NK-92 (cell line): ENCODE data around the gene TP63.

Source experiments
- DNase-seq: peaks from one replicate; lab custom pipeline; 2025; ENCODE audit not compliant: unreplicated experiment; lab: John Stamatoyannopoulos, UW

Gene TP63

GRCh38 chr3:189842681-189843602 is 211.8 kb downstream of the TP63 start:
- no peak for DNase-seq

DNA sequence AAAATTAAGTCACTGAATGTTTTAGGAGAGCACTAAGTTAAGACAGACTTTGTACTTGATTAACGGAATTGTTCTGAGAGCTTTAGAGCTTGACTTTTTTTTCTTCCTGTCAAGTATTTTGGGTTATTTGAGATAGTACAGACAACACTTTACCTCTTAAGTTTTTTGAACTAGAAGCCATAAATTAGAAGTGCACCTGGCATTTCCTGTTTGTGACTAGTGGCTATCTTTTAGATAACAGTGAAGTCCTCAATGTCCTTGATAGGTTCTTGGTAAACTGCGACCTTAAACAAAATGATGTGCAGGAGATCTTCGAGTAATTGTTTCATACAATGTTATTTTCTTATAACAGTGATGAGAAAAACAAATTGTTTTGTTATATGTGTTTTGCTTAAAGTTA is 213.9 kb downstream of the TP63 start:
- no peak for DNase-seq

- DNase-seq, result no peak
Observed at GRCh38 chr3:189848395-189849040, 217.3 kb downstream of the TP63 start.

DNA sequence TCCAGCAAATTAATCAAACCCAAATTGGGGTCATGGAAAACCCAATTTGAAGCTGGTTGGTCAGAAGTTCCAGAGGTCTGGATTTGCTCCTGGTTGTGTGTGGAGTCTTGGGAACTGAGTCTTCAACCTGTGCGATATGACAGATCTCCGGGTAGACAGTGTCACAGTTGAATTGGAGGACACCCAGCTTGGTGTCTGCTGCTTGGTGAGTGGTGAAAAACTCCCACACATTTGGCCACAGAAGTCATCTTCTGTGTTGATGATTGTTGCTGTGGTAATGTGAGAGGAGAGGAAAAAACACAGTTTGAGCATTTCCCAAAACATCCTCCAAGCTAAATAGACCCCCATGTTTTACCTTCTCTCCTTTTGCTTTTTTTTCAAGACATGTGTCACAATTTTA is 218.1 kb downstream of the TP63 start:
- DNase-seq, result no peak

- no peak for DNase-seq
Observed at GRCh38 chr3:189851682-189852081, 220.5 kb downstream of the TP63 start.

DNA sequence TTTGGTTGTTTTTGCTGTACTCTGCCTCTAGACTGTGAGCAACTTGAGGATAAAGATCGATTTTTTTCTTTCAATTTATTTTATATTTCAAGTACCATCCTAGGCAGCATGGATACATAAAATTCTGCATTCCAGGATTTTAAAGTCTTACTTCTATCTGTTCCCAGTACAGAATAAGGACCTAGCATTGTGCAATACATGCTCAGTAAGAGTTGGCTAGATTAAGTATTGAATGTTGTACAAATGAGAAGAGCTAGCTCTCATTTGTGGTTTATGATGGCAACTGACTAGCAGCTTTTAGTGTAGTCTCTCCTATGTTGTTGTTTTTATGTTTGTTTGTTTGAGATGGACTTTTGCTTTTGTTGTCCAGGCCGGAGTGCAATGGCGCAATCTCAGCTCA is 222.7 kb downstream of the TP63 start:
- no peak for DNase-seq

- no peak for DNase-seq
Observed at GRCh38 chr3:189860296-189860695, 229.1 kb downstream of the TP63 start.

GRCh38 chr3:189862385-189862998 is 231.3 kb downstream of the TP63 start:
- no peak for DNase-seq

DNA sequence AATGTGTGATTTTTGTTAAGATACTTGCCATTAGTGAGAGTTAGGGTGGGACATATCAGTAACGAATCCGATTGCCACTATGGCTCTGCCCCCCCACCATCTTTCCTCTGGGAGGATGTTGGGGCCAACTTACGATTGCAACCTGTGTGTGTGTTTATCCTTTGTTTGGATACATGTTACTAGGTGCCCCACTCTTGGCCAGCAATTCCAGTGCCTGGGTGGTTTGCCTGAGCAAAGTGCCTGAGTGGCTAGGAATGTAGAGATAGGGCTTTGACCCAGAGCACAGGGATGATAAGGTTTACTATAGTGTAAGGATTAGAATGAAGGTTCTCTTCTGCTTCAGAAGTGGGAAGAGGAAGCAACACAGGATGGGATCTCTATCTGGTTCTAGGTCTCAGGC is 231.8 kb downstream of the TP63 start:
- no peak for DNase-seq

- DNase-seq, result no peak
Observed at GRCh38 chr3:189868061-189868460, 236.9 kb downstream of the TP63 start.

DNA sequence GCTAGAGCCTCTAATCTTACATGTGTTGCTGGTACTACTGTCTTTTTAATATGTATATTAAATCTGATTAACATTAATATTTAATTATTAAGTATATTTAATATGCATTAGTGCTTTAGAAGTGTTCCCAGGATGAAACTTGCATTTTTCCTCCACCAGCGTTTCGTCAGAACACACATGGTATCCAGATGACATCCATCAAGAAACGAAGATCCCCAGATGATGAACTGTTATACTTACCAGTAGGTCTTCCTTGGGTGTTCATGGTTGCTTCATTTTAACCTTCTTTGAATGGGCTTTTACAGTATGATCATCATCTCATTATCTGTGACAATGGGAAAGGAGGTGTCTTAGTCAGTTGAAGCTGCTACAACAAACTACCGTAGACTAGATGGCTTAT is 238.0 kb downstream of the TP63 start:
- no peak for DNase-seq

DNA sequence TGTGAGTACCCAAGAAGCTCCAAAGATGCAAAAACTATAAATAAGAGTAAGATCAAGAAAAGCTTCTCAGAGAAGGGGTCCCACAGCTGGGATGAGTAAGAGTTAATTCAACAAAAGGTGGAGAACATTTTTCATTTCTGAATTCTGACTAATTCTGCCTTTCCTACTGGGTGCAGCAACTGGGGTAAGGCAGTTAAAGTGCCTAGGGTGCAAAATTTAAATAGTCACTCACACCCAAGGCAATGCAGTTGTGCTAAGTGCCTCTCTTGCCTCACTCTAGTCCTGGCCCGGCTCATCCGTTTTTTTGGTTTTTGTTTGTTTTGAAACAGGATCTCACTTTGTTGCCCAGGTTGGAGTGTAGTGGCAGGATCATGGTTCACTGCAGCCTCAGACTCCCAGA is 240.2 kb downstream of the TP63 start:
- no peak for DNase-seq

- no peak for DNase-seq
Observed at GRCh38 chr3:189883113-189883753, 252.0 kb downstream of the TP63 start.

GRCh38 chr3:189890496-189890895 is 259.3 kb downstream of the TP63 start:
- no peak for DNase-seq

DNA sequence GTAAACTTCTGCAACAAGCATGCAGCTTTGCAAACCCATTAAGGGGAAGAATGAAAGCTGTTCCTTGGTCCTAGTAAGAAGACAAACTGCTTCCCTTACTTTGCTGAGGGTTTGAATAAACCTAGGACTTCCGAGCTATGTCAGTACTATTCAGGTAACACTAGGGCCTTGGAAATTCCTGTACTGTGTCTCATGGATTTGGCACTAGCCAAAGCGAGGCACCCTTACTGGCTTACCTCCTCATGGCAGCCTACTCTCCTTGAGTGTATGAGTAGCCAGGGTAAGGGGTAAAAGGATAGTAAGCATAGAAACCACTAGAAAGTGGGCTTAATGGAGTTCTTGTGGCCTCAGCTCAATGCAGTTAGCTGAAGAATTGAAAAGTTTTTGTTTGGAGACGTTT is 265.3 kb downstream of the TP63 start:
- DNase-seq, result no peak

- DNase-seq, result no peak
Observed at GRCh38 chr3:189897406-189897805, 266.2 kb downstream of the TP63 start.

- no peak for DNase-seq
Observed at GRCh38 chr3:189898559-189899153, 267.5 kb downstream of the TP63 start.

DNA sequence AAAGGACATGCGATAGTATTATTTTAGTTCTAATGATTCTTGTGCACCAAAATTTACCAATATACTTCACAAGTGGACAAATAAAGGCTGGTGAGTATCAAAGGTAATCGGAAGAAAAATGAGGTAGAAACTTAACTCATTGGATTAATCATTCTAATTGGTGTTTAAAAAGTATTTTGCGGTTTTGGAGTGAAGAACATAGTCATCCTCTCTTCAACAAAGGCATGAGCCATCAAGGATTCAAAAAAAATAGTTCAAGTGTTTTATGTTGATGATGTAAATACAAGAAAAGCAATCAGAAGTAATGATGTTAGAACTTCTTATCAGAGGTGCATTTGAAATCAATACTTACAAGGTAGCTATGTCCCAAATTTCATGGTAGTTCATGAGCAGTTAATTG is 268.0 kb downstream of the TP63 start:
- DNase-seq, result no peak

- no peak for DNase-seq
Observed at GRCh38 chr3:189900578-189900977, 269.4 kb downstream of the TP63 start.

DNA sequence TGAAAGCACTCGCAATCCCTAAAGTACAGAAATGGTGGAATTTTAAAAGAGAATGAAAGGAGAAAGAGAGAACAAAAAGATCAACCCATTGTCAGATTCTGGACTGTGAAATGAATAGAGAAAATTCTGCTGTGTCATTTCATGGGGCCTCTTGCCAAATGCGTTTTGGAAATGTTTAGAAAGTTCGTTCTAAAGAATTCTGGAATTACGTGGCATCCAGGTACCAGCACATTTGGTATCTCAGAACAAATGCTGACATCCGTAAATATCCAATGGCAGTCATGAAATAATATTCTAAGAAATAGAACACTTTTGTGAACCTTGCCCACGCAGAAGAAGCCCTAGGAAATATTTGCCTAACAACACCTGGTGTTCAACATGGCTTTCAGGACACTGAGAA is 270.3 kb downstream of the TP63 start:
- DNase-seq, result no peak
